Measurements from ENCODE around the gene TSC2.

DNA sequence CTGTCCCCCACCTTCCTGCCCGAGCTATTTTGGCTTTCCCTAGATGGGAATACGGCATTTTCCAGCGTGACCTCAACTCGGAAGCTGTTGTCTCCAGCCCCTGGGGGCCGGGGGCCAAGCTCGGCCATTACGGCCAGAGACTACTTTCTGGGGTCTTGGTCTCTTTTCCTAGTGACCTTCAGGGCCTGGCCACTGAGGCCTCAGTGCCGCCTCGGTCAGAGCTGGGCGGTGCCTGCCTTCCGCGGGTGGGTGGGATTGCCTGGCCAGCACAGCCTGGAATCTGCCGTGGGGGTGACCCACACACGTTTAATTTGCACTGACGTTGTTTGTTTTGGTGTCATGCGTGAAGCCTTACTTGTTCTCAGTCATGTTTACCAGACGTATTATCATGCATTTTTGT is 29.2 kb downstream of the TSC2 start:
- TF ChIP-seq EZH2phosphoT487 (IDR thresholded peaks at IDR 0.05; ENCODE audit: borderline replicate concordance, low read length) (no peak), EZH2 (IDR thresholded peaks at IDR 0.05; ENCODE audit: low read length, unreplicated experiment) (no peak)
- TF ChIP-seq, protein P1, sequence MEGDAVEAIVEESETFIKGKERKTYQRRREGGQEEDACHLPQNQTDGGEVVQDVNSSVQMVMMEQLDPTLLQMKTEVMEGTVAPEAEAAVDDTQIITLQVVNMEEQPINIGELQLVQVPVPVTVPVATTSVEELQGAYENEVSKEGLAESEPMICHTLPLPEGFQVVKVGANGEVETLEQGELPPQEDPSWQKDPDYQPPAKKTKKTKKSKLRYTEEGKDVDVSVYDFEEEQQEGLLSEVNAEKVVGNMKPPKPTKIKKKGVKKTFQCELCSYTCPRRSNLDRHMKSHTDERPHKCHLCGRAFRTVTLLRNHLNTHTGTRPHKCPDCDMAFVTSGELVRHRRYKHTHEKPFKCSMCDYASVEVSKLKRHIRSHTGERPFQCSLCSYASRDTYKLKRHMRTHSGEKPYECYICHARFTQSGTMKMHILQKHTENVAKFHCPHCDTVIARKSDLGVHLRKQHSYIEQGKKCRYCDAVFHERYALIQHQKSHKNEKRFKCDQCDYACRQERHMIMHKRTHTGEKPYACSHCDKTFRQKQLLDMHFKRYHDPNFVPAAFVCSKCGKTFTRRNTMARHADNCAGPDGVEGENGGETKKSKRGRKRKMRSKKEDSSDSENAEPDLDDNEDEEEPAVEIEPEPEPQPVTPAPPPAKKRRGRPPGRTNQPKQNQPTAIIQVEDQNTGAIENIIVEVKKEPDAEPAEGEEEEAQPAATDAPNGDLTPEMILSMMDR (conservative IDR thresholded peaks at IDR 0.05; ENCODE audit: low read depth, low read length) = no peak

Measured in PC-3 (cell line).